22Rv1 (cell line): ENCODE measurements around the gene TMEM131.

Experiments
- CTCF ChIP-seq: fragments of 450-650 bp; IDR thresholded peaks from 2 replicates; pipeline ENCODE4 v1.5.1; 2017; ENCODE audit warnings: mild to moderate bottlenecking
- ZFX ChIP-seq: fragments of 450-650 bp; IDR thresholded peaks from 2 replicates; pipeline ENCODE4 v1.6.1; 2017; ENCODE audit warnings: antibody characterized with exemption, borderline replicate concordance

DNA sequence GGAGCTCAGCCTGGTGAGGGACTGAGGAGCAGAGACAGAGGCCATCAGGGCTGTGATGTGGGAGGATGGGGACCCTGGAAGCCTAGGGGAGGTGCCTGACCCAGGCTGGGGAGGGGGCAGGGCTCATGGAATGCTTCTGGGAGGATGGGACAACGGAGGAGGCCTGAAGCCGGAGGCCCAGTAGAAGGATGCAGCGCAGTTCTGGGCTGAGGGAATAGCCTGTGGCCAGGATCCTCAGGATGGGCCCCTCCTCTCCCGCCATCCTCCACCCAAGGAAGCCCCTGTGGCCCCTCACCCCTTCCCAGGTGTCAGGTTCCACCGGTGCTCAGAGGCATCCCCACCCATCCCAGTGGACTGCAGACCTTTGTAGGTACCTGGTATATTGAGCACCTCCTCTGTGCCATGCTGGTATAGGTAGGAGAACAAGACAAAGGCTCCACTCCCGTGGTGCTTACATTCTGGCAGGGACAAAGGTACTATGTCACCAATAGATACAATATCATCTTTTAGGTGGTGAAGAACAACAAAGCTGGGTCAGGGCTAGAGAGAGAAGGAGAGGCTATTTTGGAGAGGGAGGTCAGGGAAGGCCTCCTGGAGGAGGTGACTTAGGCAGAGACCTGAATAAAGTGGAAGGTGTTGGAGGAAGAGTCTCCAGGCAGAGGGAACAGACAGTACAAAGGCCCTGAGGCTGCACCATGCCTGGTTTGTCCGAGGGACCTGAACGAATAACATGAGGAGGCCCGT lies 279.6 kb downstream of the TMEM131 start:
- TF ChIP-seq CTCF (no peak), ZFX (no peak)
